PC-3 (cell line): ENCODE measurements around the gene PSMD13. TPM values are rescaled to one million over a fixed set of nuclear protein-coding genes. Genes with fewer than 3 reads are reported as not detected.

Source experiments
- ATAC-seq: fragments of 200-7000 bp; cut with Tn5 transposase; 2 replicates; pipeline ENCODE4 v1.9.1; 2020; ENCODE audit warnings: mild to moderate bottlenecking, moderate library complexity
- BruUV-seq: library from RNA; stranded (reverse); fragments of 400-500 nt; replicated peaks from 2 replicates; lab custom pipeline; 2021; lab: Mats Ljungman, UMichigan
- CTCF ChIA-PET: fragments of 300-600 bp; sonication (Branson Sonifier 250); formaldehyde crosslinking; loops from one replicate; lab custom pipeline; 2022; ENCODE audit warnings: antibody characterized with exemption; lab: Charles Lee
- POLR2A ChIA-PET: fragments of 300-600 bp; sonication (Branson Sonifier 250); formaldehyde crosslinking; loops from one replicate; lab custom pipeline; 2022; ENCODE audit warnings: antibody characterized with exemption; ENCODE audit not compliant: unreplicated experiment; lab: Charles Lee
- DNase-seq: peaks from one replicate; pipeline ENCODE4 v3.0.0-alpha.2; 2015
- H2AFZ ChIP-seq: fragments of 300-600 bp; sonication (generic); 2 replicates; pipeline ENCODE4 v1.6.0; 2016; ENCODE audit warnings: antibody characterized with exemption, low read length
- H3F3A ChIP-seq: fragments of 300-600 bp; sonication (generic); one replicate; pipeline ENCODE4 v1.6.0; 2017; ENCODE audit warnings: antibody characterized with exemption, low read length, control low read depth, mild to moderate bottlenecking; ENCODE audit not compliant: unreplicated experiment
- H3K27ac ChIP-seq: fragments of 300-600 bp; sonication (generic); 2 replicates; pipeline ENCODE4 v1.5.1; 2016; ENCODE audit warnings: mild to moderate bottlenecking, low read length
- H3K27me3 ChIP-seq: fragments of 300-600 bp; sonication (generic); 2 replicates; pipeline ENCODE4 v1.6.1; 2016; ENCODE audit warnings: low read length, mixed read lengths
- H3K36me3 ChIP-seq: fragments of 300-600 bp; sonication (generic); 2 replicates; pipeline ENCODE4 v1.6.1; 2016; ENCODE audit warnings: low read depth, mixed run types, low read length, mixed read lengths
- H3K4me1 ChIP-seq: fragments of 300-600 bp; sonication (generic); 2 replicates; pipeline ENCODE4 v1.5.1; 2016; ENCODE audit warnings: low read length; ENCODE audit not compliant: insufficient read depth
- H3K4me2 ChIP-seq: fragments of 300-600 bp; sonication (generic); 2 replicates; pipeline ENCODE4 v1.6.0; 2016; ENCODE audit warnings: low read length
- H3K4me3 ChIP-seq: fragments of 300-600 bp; sonication (generic); 2 replicates; pipeline ENCODE4 v1.5.1; 2016; ENCODE audit warnings: mild to moderate bottlenecking, low read length, mixed read lengths
- H3K79me2 ChIP-seq: fragments of 300-600 bp; sonication (generic); 2 replicates; pipeline ENCODE4 v1.6.1; 2017; ENCODE audit warnings: low read length, mixed read lengths
- H3K9ac ChIP-seq: fragments of 300-600 bp; sonication (generic); 2 replicates; pipeline ENCODE4 v1.6.0; 2016; ENCODE audit warnings: mild to moderate bottlenecking, low read length
- H3K9me2 ChIP-seq: fragments of 300-600 bp; sonication (generic); replicated peaks from 2 replicates; pipeline ENCODE4 v1.6.1; 2016; ENCODE audit warnings: mixed run types, low read length, mixed read lengths
- H3K9me3 ChIP-seq: fragments of 300-600 bp; sonication (generic); 2 replicates; pipeline ENCODE4 v1.6.1; 2016; ENCODE audit warnings: low read length, mixed read lengths
- H4K20me1 ChIP-seq: fragments of 300-600 bp; sonication (generic); 2 replicates; pipeline ENCODE4 v1.6.1; 2016; ENCODE audit warnings: low read length, mixed read lengths
- CTCF ChIP-seq: fragments of 300-600 bp; sonication (generic); conservative IDR thresholded peaks from 2 replicates; pipeline ENCODE4 v1.5.1; 2017; ENCODE audit warnings: antibody characterized with exemption, low read depth, mild to moderate bottlenecking, low read length
- EZH2 ChIP-seq: fragments of 300-600 bp; sonication (generic); IDR thresholded peaks from one replicate; pipeline ENCODE4 v1.6.1; 2017; ENCODE audit warnings: antibody characterized with exemption, mild to moderate bottlenecking, low read length; ENCODE audit not compliant: unreplicated experiment
- EZH2phosphoT487 ChIP-seq: fragments of 300-600 bp; sonication (generic); IDR thresholded peaks from 2 replicates; pipeline ENCODE4 v1.6.1; 2018; ENCODE audit warnings: mild to moderate bottlenecking, antibody characterized with exemption, low read length, borderline replicate concordance
- intact Hi-C: fragments of 100-400 bp; cut with micrococcal nuclease; formaldehyde crosslinking; loops from 2 replicates; pipeline ENCODE4 v1.9.0; 2023
- total RNA-seq: library from RNA; depleted of rRNA; stranded (reverse); fragments of >200 nt; gene quantifications from 2 replicates; pipeline ENCODE4 v1.2.3, GENCODE V29; 2014

The PSMD13 gene
- total RNA-seq, 1 experiment from 2014 or later = 255 TPM

DNA sequence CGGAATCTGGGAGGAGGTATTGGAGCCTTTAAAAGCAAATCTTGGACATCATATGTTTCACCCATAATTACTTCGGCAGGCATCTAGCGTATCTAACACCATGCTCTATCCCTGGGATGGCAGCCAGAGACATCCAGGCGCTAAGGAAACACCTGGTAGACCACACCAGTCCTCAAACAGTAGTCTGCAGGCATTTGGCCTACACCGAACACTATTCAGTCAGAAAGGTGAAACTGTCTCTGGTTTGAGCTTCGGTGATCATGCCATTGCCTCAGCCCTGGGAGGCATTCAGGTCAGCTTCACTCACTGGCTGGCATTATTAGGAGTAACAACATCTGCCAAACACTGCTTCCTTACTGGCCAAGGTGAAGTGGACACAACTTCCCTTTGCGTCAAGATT is 12.4 kb upstream of the PSMD13 start:
- H2AFZ ChIP-seq = no peak overlapping the region
- intact Hi-C loops = no loop called here
- TF ChIP-seq EZH2 = no peak
- no peaks in the 10 kb centered on the region for H3K9me2 ChIP-seq
- H3K36me3 ChIP-seq = no peaks in the 10 kb centered on the region
- POLR2A ChIA-PET = no interaction called here
- no peak overlapping the region for H3K27ac ChIP-seq
- no peaks in the 10 kb centered on the region for H3F3A ChIP-seq
- no peak for ATAC-seq
- H3K9me3 ChIP-seq = no peaks in the 10 kb centered on the region
- H4K20me1 ChIP-seq = no peaks in the 10 kb centered on the region
- DNase-seq = no peak
- H3K4me3 ChIP-seq = no peak overlapping the region
- BruUV-seq = no TSS peak
- no peak overlapping the region for H3K4me2 ChIP-seq
- H3K9ac ChIP-seq = no peak overlapping the region
- H3K79me2 ChIP-seq = no peaks in the 10 kb centered on the region
- H3K4me1 ChIP-seq = no peaks in the 10 kb centered on the region
- no peaks in the 10 kb centered on the region for H3K27me3 ChIP-seq
- CTCF ChIA-PET = no interaction called here

DNA sequence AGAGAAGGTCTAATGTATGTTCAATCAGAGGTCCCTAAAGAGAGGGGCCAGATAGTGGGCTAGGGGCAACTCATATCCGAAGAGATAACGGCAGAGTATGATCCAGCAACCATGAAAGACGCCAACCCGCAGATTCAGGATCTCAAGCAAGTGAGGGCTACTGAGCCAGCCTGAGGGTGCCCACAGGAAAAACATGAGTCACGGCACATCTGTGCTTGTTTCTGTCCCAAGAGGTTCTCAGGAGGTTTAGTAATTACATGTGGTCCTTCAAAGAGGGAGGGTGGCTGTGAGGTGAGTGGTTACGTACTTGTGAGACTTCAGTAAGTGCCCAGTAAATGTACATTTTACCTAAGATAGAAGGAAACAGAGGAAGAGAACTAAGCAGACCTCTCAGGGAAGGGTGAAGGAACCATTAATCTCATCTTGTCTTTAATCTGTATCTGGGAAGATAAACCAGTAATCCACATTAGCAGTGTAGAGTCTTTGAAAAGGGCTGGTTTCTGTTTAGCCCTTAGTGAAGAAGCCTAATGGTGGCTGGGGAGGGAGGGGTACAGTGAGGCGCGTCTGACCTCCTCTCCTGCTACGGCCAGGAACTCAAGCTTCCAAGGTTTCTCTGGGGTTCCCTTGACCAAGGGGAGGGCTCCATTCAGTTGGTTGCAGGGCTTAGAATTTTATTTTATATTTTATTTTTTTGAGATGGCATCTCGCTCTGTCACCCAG is 10.9 kb upstream of the PSMD13 start:
- H3K9me2 ChIP-seq = no peaks in the 10 kb centered on the region
- H3K9me3 ChIP-seq = no peaks in the 10 kb centered on the region
- intact Hi-C loops = no loop called here
- no peaks in the 10 kb centered on the region for H3K27me3 ChIP-seq
- no peak overlapping the region for H2AFZ ChIP-seq
- DNase-seq (no peak), ATAC-seq (no peak)
- H3K4me3 ChIP-seq = no peak overlapping the region
- H3K36me3 ChIP-seq = no peaks in the 10 kb centered on the region
- POLR2A ChIA-PET = no interaction called here
- no peaks in the 10 kb centered on the region for H3F3A ChIP-seq
- H4K20me1 ChIP-seq = no peaks in the 10 kb centered on the region
- TF ChIP-seq CTCF (no peak), EZH2 (no peak), EZH2phosphoT487 (no peak)
- no peaks in the 10 kb centered on the region for H3K79me2 ChIP-seq
- H3K9ac ChIP-seq = no peak overlapping the region
- BruUV-seq = no TSS peak
- H3K27ac ChIP-seq = no peak overlapping the region
- no peaks in the 10 kb centered on the region for H3K4me1 ChIP-seq
- H3K4me2 ChIP-seq = no peak overlapping the region
- CTCF ChIA-PET = no interaction called here

DNA sequence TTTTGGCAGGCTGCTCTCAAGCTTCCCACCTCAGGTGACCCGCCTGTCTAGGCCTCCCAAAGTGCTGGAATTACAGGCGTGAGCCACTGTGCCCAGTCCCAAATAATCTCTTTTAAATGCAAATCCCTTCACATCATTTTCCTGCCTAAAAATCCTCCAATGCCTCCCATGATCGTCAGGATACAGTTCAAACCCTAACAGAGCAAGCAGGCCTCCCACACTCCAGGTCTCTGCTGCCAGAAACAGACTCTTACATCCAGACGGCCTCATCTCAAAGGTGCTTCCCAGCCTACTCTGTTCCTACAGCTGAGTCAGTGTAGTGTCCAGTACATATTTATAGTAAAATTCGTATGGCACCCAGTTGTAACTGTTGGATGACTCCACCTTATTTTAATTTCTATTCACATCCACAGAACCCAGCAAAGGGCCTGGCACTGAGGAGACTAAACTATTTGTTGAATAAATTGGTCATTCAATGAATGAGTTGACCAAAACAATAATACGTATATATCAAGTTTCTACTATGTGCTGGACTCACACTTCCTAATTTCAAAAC is 8.9 kb upstream of the PSMD13 start:
- Histone ChIP-seq H4K20me1 (no peaks in the 10 kb centered on the region), H3K9me3 (no peaks in the 10 kb centered on the region), H3K27ac (no peak overlapping the region), H3F3A (no peaks in the 10 kb centered on the region), H3K79me2 (no peaks in the 10 kb centered on the region), H3K4me1 (no peaks in the 10 kb centered on the region), H3K4me3 (no peak overlapping the region), H3K9me2 (no peaks in the 10 kb centered on the region), H3K36me3 (no peaks in the 10 kb centered on the region), H3K27me3 (no peaks in the 10 kb centered on the region), H3K9ac (no peak overlapping the region), H2AFZ (no peak overlapping the region), H3K4me2 (no peak overlapping the region)
- no TSS peak for BruUV-seq
- DNase-seq = no peak
- TF ChIP-seq EZH2 = no peak
- TF ChIP-seq EZH2phosphoT487 = no peak
- TF ChIP-seq CTCF = no peak
- POLR2A ChIA-PET = interaction anchor here (1.1 kb wide), 1 partner anchor 21 kb away, joined by 6 read pairs; the partner anchor contains the start of genes BET1L and RIC8A
- no peak for ATAC-seq
- intact Hi-C loops = no loop called here
- CTCF ChIA-PET = no interaction called here
